Measurements from ENCODE around the gene CLCN6. TPM values are rescaled to one million over a fixed set of nuclear protein-coding genes. Genes with fewer than 3 reads are reported as not detected.
A peak's percentile ranks its signal among the peaks of the same experiment; 100 is the strongest.

CLCN6 gene
- total RNA-seq, 8 experiments from 2014 or later: 9.6 to 61.4 (median 27.0) TPM

DNA sequence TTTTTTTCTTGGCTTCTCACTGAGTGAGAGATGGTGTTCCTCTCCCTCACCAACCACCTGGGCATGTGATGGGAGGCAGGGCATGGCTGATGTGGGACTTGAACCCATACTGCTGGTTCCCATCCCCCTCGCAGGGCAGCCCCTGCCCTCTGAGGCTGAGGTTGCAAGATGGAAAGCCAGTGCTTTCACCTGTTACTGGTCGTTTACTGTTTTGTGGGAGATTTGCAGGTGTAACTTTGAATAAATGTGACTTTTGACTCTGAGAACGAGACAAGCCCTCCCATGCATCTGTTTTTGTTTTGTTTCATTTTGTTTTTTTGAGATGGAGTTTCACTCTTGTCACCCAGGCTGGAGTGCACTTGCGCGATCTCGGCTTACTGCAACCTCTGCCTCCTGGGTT, 22.4 kb upstream of the CLCN6 start:
- 57 to 94% (median 88%) methylated on average over 1 to 6 of the region's 6 CpGs; no CpG with 5 or more reads in 2 of the 10 experiments for WGBS, 10 experiments
- Histone ChIP-seq H3K4me3 (no peak overlapping the region), H3K4me1 (replicated peaks in 1 of 2) (peaks cover 17 to 35% of the 10 kb centered on the region in 2 donors), H3K27ac (no peak overlapping the region)
- no peak for ATAC-seq (replicated peaks in 6 of 8)
- in situ Hi-C loops (cut with MboI; ENCODE audit: low pct_unique_long_range_greater_than_20kb in 2 of 9, low sequenced_read_pairs in 9 of 9, unreplicated experiment in 9 of 9): no loop called here

DNA sequence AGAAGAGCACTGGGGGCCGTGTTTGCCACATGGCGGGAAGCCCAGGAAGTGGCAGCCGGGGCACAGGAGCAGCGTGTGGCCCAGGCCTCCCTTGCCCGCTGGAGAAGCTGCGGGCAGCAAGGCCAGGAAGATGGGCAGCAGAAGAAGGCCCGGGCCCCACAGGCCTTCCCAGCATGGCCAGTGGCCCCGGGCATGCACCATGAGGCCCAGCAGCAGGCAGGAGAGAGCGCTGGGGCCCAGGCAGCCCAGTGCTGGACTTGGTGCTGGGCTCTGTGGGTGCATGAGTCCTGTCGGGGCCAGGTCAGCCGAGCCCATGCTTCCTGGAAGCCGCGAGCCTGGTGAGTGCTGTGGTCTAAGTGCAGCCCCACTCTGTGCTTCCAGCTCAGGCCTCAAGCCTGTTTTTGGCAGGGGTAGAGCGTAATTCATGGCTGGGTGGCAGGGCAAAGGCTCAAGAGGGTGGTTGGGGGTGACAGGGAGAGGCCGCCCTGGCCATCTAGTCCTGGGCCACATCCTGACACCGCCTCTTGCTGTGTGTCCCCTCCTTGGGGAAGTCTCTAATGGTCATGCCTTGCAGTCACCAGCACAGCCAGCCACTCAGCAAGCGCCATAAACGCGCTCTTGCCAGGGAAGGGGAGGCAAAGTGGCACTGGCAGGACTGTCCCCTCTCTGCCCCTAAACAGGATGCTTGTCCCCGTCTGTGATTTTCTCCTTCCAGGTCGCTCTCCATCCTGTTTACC, 21.6 kb upstream of the CLCN6 start:
- peak in 2 of 8 experiments; percentile 0 to 31 for ATAC-seq (replicated peaks in 6 of 8)
- 24 to 100% (median 80%) methylated on average over 2 to 15 of the region's 21 CpGs; no CpG with 5 or more reads in 4 of the 10 experiments for WGBS, 10 experiments
- H3K4me3 ChIP-seq: no peak overlapping the region
- H3K27ac ChIP-seq: no peak overlapping the region
- peaks cover 23 to 44% of the 10 kb centered on the region in 2 donors for H3K4me1 ChIP-seq (replicated peaks in 1 of 2)
- in situ Hi-C loops (cut with MboI; ENCODE audit: low pct_unique_long_range_greater_than_20kb in 2 of 9, low sequenced_read_pairs in 9 of 9, unreplicated experiment in 9 of 9): no loop called here

DNA sequence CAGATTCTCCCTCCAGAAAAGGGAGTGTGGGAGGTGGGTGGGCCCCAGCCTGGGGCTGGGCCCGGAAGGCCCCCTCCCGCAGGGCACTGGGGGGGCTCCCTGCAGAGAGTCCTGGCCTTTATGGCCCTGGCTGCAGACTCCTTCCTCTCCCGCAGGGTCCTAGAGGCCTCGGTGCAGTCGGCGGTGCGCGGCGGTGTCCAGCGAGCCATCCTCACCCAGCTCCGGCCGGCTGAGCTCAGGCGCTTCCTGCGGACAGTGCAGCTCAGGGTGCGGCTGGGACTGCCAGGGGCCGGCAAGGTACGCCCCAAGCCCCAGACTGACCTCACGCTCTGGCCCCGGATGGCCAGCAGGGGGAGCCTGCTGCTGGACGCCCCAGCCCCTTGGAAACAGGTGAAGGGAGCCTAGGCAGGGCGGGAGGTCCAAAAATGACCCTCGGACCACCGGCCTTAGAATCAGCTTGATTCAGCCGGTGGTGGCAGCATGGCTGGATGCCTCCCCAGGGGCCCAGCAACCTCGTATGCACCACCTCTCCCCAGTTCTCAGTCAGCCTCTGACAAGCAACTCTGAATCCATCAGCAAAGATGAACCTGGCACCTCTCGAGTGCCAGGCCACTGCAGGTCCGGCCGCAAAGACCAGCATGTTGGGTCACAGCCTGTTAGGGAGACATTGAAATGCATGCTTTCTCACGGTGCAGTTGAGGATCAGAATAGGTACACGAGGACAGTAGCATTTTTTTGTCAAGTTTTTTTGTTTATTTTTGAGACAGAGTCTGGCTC, 20.8 kb upstream of the CLCN6 start:
- peak; percentile 49 to 85 (median 79) for ATAC-seq (replicated peaks in 6 of 8)
- peak overlapping the region in 1 of 5 donors; percentile 1 for H3K4me3 ChIP-seq
- no peak overlapping the region for H3K27ac ChIP-seq
- WGBS, 10 experiments: 0 to 62% (median 57%) methylated on average over 1 to 11 of the region's 30 CpGs; no CpG with 5 or more reads in 4 of the 10 experiments
- H3K4me1 ChIP-seq (replicated peaks in 1 of 2): peaks cover 23 to 50% of the 10 kb centered on the region in 2 donors
- in situ Hi-C loops (cut with MboI; ENCODE audit: low pct_unique_long_range_greater_than_20kb in 2 of 9, low sequenced_read_pairs in 9 of 9, unreplicated experiment in 9 of 9): no loop called here

DNA sequence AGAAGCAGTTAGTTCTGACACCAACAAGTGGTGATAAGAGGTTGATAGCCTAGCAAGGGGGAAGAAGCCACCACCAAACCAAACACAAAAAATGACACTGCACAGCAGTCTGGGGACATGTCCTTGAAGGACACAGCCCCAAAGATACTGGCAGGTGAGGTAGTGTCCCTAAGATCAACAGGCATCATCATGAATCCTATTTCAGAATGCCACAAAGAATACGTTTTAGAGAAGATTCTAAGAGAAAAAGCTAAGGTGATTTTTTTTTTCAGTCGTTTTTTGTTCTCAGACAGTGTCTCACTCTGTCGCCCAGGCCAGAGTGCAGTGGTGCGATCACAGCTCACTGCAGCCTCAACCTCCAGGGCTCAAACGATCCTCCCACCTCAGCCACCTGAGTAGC, 19.8 kb upstream of the CLCN6 start:
- WGBS, 10 experiments: 20 to 81% (median 52%) methylated on average over 2 to 5 of the region's 5 CpGs; no CpG with 5 or more reads in 2 of the 10 experiments
- in situ Hi-C loops (cut with MboI; ENCODE audit: low pct_unique_long_range_greater_than_20kb in 2 of 9, low sequenced_read_pairs in 9 of 9, unreplicated experiment in 9 of 9): no loop called here
- H3K4me3 ChIP-seq: no peak overlapping the region
- no peak for ATAC-seq (replicated peaks in 6 of 8)
- no peak overlapping the region for H3K27ac ChIP-seq
- H3K4me1 ChIP-seq (replicated peaks in 1 of 2): peaks cover 23 to 50% of the 10 kb centered on the region in 2 donors

DNA sequence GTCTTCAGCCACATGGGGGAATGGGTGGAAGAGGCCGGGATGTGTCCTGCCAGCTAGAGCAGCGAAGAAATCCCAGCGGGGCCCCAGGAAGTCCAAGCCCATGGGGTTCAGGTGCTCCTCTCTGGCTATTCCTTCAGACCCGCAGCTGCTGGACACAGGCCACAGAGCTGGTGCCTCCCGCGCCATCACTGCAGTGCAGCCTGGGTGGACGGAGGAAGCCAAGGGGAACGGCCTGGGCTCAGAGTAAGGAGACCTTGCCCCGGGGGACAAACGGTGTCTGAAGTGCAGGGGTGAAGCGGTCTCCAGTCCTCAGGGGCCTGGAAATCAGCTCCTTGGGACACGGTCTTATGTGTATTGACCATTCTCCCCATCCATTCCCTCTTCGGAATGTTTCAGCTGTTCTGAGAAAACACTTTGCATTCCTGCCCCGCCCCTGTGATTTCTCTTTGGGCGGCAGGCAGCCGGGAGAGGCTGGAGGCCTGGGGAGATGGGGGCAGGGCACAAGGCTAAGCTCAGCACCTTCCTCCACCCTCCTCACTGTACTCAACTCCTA, 18.7 kb upstream of the CLCN6 start:
- in situ Hi-C loops (cut with MboI; ENCODE audit: low pct_unique_long_range_greater_than_20kb in 2 of 9, low sequenced_read_pairs in 9 of 9, unreplicated experiment in 9 of 9): no loop called here
- WGBS, 10 experiments: 0 to 80% (median 29%) methylated on average over 1 to 5 of the region's 16 CpGs; no CpG with 5 or more reads in 4 of the 10 experiments
- peak; percentile 11 to 66 (median 30) for ATAC-seq (replicated peaks in 6 of 8)
- no peak overlapping the region for H3K4me3 ChIP-seq
- H3K27ac ChIP-seq: peak overlapping the region in 1 of 2 donors; percentile 31
- peaks cover 23 to 50% of the 10 kb centered on the region in 2 donors for H3K4me1 ChIP-seq (replicated peaks in 1 of 2)

DNA sequence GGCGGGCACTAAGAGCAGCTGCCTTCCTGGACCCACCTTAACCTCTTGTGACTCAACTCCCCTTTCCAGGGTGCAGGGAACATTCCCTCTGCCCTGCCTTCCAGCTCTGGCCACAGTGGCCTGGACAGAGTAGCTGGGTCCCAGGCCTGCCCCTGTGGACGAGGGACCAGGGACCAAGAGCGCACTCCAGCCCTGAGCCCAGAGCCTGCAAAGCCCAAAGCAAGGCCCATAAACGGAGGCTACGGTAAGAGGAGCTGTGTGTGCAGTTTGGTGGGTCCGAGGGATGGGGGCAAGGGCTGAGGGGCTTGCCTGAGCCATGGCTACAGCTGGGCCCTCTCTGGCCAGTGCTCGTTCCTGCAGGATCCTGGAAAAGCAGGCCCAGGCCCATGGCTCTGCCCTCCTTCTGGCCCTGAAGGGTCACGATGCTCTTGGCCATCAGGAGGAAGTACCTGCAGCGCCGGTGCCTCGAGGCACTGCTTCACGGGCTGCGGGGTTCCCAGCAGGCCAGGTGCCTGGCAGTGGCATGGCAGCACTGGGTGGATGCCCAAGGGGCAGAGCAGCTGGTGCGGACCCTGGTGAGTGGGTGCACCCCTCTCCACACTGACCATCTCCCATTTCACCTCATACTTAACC, 18.1 kb upstream of the CLCN6 start:
- peaks cover 23 to 50% of the 10 kb centered on the region in 2 donors for H3K4me1 ChIP-seq (replicated peaks in 1 of 2)
- WGBS, 10 experiments: 40 to 100% (median 91%) methylated on average over 1 to 12 of the region's 14 CpGs; no CpG with 5 or more reads in 4 of the 10 experiments
- peak overlapping the region in 1 of 2 donors; percentile 23 for H3K27ac ChIP-seq

DNA sequence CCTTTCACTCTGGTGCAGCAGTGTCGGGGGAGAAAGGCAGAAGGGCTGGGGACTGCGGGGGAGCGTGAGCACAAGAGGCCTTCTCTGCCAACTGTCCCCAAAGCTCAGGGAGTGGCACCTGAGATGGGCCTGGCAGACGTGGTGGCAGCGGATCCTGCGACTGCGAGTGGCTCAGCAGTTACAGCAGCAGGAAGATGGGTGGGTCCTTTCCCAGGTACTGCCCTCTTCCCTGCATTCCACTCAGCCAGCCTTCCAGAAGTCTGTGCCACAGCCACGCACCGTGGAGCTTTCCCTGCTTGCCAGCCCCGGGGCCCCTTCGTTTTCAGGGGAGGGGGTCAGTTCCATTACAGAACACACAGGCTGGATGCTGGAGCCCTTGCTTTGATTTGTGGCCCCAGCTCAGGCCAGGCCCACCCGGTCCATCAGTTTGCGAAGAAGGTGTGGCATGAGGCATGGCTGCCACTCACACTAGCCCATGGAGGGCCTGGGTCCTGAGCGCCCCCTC, 17.4 kb upstream of the CLCN6 start:
- Histone ChIP-seq H3K4me1 (replicated peaks in 1 of 2) (peaks cover 23 to 50% of the 10 kb centered on the region in 2 donors), H3K4me3 (no peak overlapping the region), H3K27ac (peak overlapping the region in 1 of 2 donors; percentile 66)
- 53 to 100% (median 80%) methylated on average over 1 to 2 of the region's 14 CpGs; no CpG with 5 or more reads in 7 of the 10 experiments for WGBS, 10 experiments
- ATAC-seq (replicated peaks in 6 of 8): peak in 1 of 8 experiments; percentile 7
- in situ Hi-C loops (cut with MboI; ENCODE audit: low pct_unique_long_range_greater_than_20kb in 2 of 9, low sequenced_read_pairs in 9 of 9, unreplicated experiment in 9 of 9): no loop called here

More for the DNA sequence above, 18.1 kb upstream of the CLCN6 start:
- H3K4me3 ChIP-seq: no peak overlapping the region
- in situ Hi-C loops (cut with MboI; ENCODE audit: low pct_unique_long_range_greater_than_20kb in 2 of 9, low sequenced_read_pairs in 9 of 9, unreplicated experiment in 9 of 9): no loop called here
- peak in 3 of 8 experiments; percentile 0 to 1 (median 0) for ATAC-seq (replicated peaks in 6 of 8)

DNA sequence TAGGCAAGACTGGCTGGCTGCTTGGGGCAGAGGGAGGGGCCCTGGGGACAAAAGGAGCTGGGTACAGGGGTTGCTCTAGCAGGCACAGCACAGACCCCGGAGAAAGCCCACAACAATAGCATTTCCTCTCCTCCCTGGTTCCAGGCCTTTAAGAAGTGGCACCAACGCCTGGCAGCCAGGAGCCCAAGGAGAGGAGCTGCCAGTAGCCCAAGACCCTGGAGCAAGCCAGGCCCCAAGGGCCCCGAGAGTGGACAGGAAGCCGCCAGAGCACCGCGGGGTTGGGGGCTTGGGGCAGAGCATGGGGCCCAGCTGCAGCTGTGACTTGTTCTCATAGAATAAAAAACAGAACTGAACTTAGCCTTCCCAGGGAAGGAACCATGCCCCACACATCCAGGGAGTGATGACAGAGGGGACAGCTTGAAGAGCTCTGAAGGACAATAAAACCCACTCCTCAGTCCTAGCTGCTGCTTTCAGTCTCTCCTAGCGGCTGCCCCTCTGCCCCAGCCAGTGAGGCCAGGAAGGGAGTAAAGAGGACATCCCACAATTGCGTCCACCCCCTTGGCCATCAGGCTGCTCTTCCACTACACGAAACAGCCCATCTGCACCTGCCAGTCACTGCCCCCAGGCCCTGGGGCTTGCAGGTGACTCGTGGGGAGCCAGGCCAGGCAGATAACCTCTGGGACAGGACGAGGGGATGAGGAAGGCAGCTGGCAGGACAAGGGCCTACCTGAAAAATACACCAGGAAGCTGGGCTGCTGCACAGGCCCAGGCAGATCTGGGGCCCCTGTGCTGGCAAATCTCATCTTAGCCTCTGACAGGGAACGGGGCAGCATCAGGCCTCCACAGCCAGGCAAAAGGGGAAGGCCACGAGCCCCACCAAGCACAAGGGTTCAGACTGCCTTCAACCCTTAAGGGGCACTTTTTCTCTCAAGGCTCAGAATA, 16.6 kb upstream of the CLCN6 start:
- in situ Hi-C loops (cut with MboI; ENCODE audit: low pct_unique_long_range_greater_than_20kb in 2 of 9, low sequenced_read_pairs in 9 of 9, unreplicated experiment in 9 of 9): no loop called here
- 43 to 100% (median 70%) methylated on average over 1 to 3 of the region's 13 CpGs; no CpG with 5 or more reads in 5 of the 10 experiments for WGBS, 10 experiments
- H3K27ac ChIP-seq: peak overlapping the region in 1 of 2 donors; percentile 66
- H3K4me3 ChIP-seq: no peak overlapping the region
- H3K4me1 ChIP-seq (replicated peaks in 1 of 2): peaks cover 23 to 46% of the 10 kb centered on the region in 2 donors
- peak in 2 of 8 experiments; percentile 0 to 1 for ATAC-seq (replicated peaks in 6 of 8)

DNA sequence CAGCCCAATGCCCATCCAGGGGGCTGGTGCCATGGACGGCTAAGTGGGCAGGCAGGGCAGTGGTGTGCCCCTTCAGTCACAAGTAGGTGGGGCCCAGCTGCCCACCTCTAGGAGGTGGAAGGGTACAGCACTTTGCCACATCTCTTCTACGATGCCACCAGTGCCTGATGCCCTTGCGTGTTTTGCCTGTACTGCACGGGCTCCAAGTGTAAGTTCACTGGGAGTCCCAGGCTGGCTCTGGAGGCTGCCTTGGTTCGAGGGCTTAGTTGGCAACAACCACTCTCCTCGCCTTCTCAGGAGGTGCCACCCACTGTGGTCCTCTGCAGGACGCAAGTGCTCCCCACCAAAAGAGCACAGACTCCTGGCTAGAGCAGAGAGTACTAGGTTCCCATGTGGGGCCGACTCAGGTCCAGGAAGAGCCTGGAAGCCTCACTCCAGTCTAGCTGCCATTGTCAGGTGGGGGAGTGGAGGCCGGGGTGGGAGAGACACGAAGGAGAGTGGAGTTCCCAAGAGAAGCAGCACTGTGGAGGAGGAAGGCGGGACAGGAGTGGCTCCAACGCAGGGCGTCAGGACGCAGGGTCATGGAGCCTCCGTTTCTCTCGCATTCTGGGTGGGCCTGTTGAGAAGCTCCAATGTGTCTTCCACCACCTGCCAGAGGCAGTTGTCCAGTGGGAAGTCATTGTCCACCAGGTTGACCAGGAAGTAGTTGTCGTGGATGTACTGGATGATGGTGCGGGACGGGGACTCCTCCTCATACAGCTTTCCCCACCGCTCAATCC, 15.7 kb upstream of the CLCN6 start:
- Histone ChIP-seq H3K4me3 (no peak overlapping the region), H3K4me1 (replicated peaks in 1 of 2) (peaks cover 17 to 37% of the 10 kb centered on the region in 2 donors), H3K27ac (peak overlapping the region in 1 of 2 donors; percentile 66)
- in situ Hi-C loops (cut with MboI; ENCODE audit: low pct_unique_long_range_greater_than_20kb in 2 of 9, low sequenced_read_pairs in 9 of 9, unreplicated experiment in 9 of 9): no loop called here
- peak in 3 of 8 experiments; percentile 1 to 3 (median 2) for ATAC-seq (replicated peaks in 6 of 8)
- 51 to 100% (median 83%) methylated on average over 1 to 14 of the region's 20 CpGs; no CpG with 5 or more reads in 3 of the 10 experiments for WGBS, 10 experiments

DNA sequence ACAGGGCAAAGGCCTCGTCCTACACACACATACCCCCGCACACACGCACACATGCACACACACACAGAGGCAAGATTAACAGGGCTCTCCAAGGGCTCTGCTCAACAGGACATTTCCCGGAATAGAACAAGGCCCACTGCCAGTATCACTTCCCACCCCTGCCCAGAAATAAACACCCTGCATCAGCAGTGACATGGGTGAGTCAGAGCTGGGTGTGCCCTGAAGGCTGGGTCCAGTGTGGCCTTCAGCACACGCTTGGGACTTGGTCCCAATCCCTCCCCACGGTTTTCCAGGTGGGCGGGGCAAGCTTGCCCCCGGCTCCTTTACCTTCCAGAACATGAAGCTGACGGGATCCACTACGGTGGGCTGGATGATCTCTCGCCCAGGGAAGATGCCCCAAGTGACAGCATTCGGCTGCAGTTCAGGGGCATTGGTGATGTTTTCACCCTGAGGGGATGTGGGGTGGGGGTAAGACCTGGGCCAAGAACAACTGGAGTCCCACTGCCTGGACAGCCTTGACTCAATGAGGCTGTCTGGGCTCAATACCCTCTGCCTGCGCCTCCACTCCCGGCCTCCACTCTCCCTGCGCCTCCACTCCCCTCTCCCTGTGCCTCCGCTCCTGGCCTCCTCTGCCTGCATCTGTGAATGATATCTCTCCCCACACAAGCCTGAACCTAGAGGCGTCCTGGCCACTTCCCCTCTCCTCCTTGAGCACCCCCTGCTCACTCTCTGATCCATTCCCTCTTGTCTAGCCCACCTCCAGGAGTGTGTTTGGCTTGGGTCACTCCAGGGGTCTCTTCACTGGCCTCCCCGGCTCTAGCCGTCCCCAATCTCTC, 14.9 kb upstream of the CLCN6 start:
- in situ Hi-C loops (cut with MboI; ENCODE audit: low pct_unique_long_range_greater_than_20kb in 2 of 9, low sequenced_read_pairs in 9 of 9, unreplicated experiment in 9 of 9): no loop called here
- 0 to 96% (median 78%) methylated on average over 1 to 11 of the region's 19 CpGs; no CpG with 5 or more reads in 2 of the 10 experiments for WGBS, 10 experiments
- H3K4me3 ChIP-seq: no peak overlapping the region
- peak; percentile 40 to 81 (median 66) for ATAC-seq (replicated peaks in 6 of 8)
- peaks cover 17 to 37% of the 10 kb centered on the region in 2 donors for H3K4me1 ChIP-seq (replicated peaks in 1 of 2)
- H3K27ac ChIP-seq: no peak overlapping the region
